NCI-H2029 (cell line): ENCODE data around the gene AGPS.

Source experiments
- DNase-seq: peaks from one replicate; lab custom pipeline; 2025; lab: John Stamatoyannopoulos, UW

The AGPS gene

GRCh38 chr2:177592945-177593344, 200.4 kb downstream of the AGPS start:
- DNase-seq = no peak

GRCh38 chr2:177593402-177593801, 200.8 kb downstream of the AGPS start:
- no peak for DNase-seq
